Right atrium auricular region (tissue), 2 donors: ENCODE results near the gene PARD3B. TPM values are rescaled to one million over a fixed set of nuclear protein-coding genes. Genes with fewer than 3 reads are reported as not detected.

Experiments
- DNase-seq: peaks from one replicate; pipeline ENCODE4 v3.0.0-alpha.2; 2019; ENCODE audit warnings: low spot score
- H3K27ac ChIP-seq, 2 donors: fragments of 200-600 bp; sonication (generic); 1 replicate in 1 of 2; 2 replicates in 1 of 2; pipeline ENCODE4 v1.5.1; 2016 to 2019
- H3K27me3 ChIP-seq, 2 donors: fragments of 200-600 bp; sonication (generic); one replicate each; pipeline versions ENCODE4 v1.5.1 to v1.6.0; 2017 to 2019
- H3K36me3 ChIP-seq: fragments of 200-600 bp; sonication (generic); one replicate; pipeline ENCODE4 v1.5.1; 2016
- H3K4me1 ChIP-seq, 2 donors: fragments of 200-600 bp; sonication (generic); one replicate each; pipeline versions ENCODE4 v1.5.1 to v1.6.0; 2017 to 2019
- H3K4me3 ChIP-seq, 2 donors: fragments of 200-600 bp; sonication (generic); 1 replicate in 1 of 2; 2 replicates in 1 of 2; pipeline ENCODE4 v1.5.1; 2017 to 2019; ENCODE audit warnings: mild to moderate bottlenecking in 1 of 2, moderate library complexity in 1 of 2
- H3K9me3 ChIP-seq, 2 donors: fragments of 200-600 bp; sonication (generic); one replicate each; pipeline ENCODE4 v1.5.1; 2019
- total RNA-seq, 2 donors: library from RNA; depleted of rRNA; stranded (reverse); fragments of >200 nt; gene quantifications; one replicate each; pipeline ENCODE4 v1.1.0, GENCODE V29; 2016
- TF ChIP-seq, protein P1 (sequence below), 2 donors: fragments of 200-600 bp; sonication (generic); IDR thresholded peaks; one replicate each; pipeline ENCODE4 v1.5.1; 2019; ENCODE audit warnings: antibody characterized with exemption in 2 of 2

PARD3B gene
- total RNA-seq, 2 donors from 2014 or later: 7.4 to 12.2 TPM

DNA sequence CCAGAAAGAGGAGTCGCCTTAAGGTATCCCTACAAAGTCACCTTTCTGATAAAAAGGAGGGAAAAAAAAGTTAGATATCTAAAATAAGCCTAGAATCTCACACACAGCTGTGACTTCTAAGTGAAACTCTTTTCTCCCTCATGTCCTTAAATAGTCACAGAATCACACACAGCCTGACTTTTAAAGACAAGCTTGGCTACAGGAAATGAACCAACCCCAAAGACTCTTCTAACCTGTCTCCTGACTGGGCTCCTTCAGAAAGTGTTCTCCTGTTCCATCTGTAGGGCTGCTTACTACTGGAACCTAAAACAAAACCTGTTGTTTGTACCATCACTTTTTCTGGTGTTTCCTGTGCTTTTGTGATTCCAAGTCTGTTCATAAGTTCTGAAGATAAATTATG lies 1074.3 kb downstream of the PARD3B start:
- no peaks in the 10 kb centered on the region for H3K36me3 ChIP-seq
- H3K4me1 ChIP-seq: no peaks in the 10 kb centered on the region
- H3K27me3 ChIP-seq: no peaks in the 10 kb centered on the region
- DNase-seq: no peak
- TF ChIP-seq, protein P1, sequence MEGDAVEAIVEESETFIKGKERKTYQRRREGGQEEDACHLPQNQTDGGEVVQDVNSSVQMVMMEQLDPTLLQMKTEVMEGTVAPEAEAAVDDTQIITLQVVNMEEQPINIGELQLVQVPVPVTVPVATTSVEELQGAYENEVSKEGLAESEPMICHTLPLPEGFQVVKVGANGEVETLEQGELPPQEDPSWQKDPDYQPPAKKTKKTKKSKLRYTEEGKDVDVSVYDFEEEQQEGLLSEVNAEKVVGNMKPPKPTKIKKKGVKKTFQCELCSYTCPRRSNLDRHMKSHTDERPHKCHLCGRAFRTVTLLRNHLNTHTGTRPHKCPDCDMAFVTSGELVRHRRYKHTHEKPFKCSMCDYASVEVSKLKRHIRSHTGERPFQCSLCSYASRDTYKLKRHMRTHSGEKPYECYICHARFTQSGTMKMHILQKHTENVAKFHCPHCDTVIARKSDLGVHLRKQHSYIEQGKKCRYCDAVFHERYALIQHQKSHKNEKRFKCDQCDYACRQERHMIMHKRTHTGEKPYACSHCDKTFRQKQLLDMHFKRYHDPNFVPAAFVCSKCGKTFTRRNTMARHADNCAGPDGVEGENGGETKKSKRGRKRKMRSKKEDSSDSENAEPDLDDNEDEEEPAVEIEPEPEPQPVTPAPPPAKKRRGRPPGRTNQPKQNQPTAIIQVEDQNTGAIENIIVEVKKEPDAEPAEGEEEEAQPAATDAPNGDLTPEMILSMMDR (IDR thresholded peaks at IDR 0.05): no peak
- no peak overlapping the region for H3K4me3 ChIP-seq
- H3K27ac ChIP-seq: no peak overlapping the region
- peaks cover 0 to 4% of the 10 kb centered on the region in 2 donors for H3K9me3 ChIP-seq

DNA sequence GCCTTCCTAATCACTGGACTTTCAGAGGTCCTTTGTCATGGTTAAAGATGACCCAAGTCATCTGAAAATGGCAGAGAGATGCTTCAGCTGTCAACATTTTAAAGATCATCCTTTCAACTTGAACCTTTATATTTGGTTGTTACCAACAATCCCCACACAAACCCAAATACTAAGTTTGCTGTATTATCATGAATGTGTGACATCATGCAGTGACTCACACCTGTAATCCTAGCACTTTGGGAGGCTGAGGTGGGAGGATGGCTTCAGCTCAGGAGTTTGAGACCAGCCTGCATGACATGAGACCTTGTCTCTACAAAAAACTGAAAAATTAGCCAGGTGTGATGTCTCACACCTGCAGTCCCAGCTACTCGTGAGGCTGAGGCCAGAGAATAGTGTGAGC lies 1081.8 kb downstream of the PARD3B start:
- Histone ChIP-seq H3K9me3 (no peaks in the 10 kb centered on the region), H3K36me3 (no peaks in the 10 kb centered on the region), H3K27me3 (no peaks in the 10 kb centered on the region), H3K4me3 (no peak overlapping the region), H3K27ac (no peak overlapping the region), H3K4me1 (no peaks in the 10 kb centered on the region)
- TF ChIP-seq, protein P1 (IDR thresholded peaks at IDR 0.05): no peak
- no peak for DNase-seq

DNA sequence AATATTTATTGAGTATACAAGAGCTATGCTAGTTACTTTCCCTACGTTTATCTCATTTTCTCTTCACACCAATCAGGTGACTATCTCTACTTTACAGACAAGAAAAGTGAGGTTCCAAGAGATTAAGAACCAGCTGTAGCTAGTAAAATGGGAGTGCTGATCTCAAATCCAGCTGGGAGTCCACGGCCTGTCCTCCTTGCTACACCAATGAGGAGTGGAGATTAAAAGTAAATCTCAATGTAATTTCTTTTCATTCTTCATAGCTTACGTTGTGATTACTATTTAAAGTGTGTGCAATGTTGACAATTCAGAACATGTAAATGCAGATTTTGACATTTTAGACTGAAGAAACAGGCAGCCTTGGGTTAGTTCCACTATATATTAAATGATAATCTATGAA lies 1083.1 kb downstream of the PARD3B start:
- DNase-seq: no peak
- no peaks in the 10 kb centered on the region for H3K36me3 ChIP-seq
- no peaks in the 10 kb centered on the region for H3K4me1 ChIP-seq
- H3K4me3 ChIP-seq: no peak overlapping the region
- no peaks in the 10 kb centered on the region for H3K9me3 ChIP-seq
- H3K27ac ChIP-seq: no peak overlapping the region
- TF ChIP-seq, protein P1 (IDR thresholded peaks at IDR 0.05): no peak
- H3K27me3 ChIP-seq: no peaks in the 10 kb centered on the region

DNA sequence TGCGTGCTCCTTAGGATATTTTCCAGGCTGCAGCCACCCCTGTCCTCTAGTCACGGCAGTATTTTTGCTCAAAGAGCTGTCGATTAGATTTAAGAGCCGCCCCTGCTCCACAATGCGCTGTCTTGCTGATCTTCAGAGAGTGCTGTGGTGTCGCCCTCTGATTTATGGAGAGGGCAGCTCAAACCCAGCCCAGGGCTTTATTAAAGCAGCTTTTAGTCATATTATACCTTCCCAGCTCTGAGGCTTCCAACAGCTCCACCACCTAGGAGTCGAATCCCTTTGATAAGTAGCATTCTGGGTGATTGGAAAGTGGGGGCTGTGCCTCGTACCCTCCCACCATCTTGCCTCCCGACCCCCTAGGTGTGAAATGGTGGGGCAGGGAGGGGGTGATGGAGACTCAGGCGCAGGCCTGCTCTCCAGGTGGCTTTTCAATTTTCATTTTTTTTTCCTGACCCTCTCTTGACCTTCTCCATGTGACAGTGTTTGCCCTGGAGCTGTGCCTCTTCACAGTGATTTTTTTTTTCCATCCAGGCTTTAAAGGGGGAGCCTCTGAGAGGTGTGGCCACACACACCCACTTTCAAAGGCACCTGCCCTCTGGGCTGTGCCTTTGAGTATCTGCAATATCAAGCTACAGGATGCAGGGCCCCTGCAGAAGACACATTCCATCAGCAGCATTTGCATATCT lies 1084.0 kb downstream of the PARD3B start:
- Histone ChIP-seq H3K9me3 (no peaks in the 10 kb centered on the region), H3K4me3 (no peak overlapping the region), H3K4me1 (no peaks in the 10 kb centered on the region), H3K36me3 (no peaks in the 10 kb centered on the region), H3K27ac (no peak overlapping the region), H3K27me3 (no peaks in the 10 kb centered on the region)
- DNase-seq: no peak
- TF ChIP-seq, protein P1 (IDR thresholded peaks at IDR 0.05): no peak

DNA sequence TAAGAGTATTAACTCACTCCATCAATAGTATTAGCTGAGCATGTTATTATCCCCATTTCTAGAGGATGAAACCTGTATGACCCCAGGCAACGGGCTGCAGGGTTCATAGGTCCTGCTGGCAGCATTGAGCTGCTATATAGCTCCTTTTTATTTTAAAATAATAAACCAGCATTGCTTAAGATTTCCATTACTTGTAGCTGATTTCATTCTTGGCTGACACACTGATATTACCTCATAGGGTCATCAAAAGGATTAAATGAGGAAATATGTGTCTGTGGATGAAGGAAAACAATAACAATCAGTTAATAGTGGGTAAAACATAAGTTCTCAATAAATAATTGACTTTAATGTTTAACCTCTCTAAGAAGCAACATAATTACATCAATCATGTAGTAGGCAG lies 1088.7 kb downstream of the PARD3B start:
- H3K36me3 ChIP-seq: no peaks in the 10 kb centered on the region
- no peaks in the 10 kb centered on the region for H3K9me3 ChIP-seq
- no peak overlapping the region for H3K4me3 ChIP-seq
- no peak overlapping the region for H3K27ac ChIP-seq
- no peaks in the 10 kb centered on the region for H3K27me3 ChIP-seq
- TF ChIP-seq, protein P1 (IDR thresholded peaks at IDR 0.05): no peak
- no peak for DNase-seq
- H3K4me1 ChIP-seq: peaks cover 0 to 5% of the 10 kb centered on the region in 2 donors
